Astrocyte of the cerebellum (primary cell): ENCODE measurements around the gene DSE.

ENCODE experiments used
- DNase-seq: peaks from one replicate; pipeline ENCODE4 v3.0.0-alpha.2; 2011; ENCODE audit warnings: low read depth
- H3K4me3 ChIP-seq: 2 replicates; pipeline ENCODE4 v1.5.1; 2011; ENCODE audit warnings: mild to moderate bottlenecking, low read depth, low read length, moderate library complexity
- CTCF ChIP-seq: IDR thresholded peaks from 2 replicates; pipeline ENCODE4 v1.5.1; 2012; ENCODE audit warnings: low read length, low read depth, moderate library complexity, mild to moderate bottlenecking; ENCODE audit errors: missing control alignments
- in situ Hi-C: cut with HindIII; loops from 2 replicates; pipeline ENCODE4 v1.10.0; 2017; ENCODE audit warnings: low sequenced_read_pairs

The DSE gene

GRCh38 chr6:116492331-116493067 lies 121.8 kb downstream of the DSE start:
- no peak for DNase-seq
- no peak overlapping the region for H3K4me3 ChIP-seq
- in situ Hi-C loops, result no loop called here
- TF ChIP-seq CTCF, result no peak
